B cell (primary cell): ENCODE results near the gene KIF7. TPM values are rescaled to one million over a fixed set of nuclear protein-coding genes. Genes with fewer than 3 reads are reported as not detected.

Experiments used
- ATAC-seq: fragments of 200-7000 bp; cut with Tn5 transposase; one replicate; pipeline ENCODE4 v1.10.0; 2021; ENCODE audit warnings: low read depth, mild to moderate bottlenecking, moderate number of reproducible peaks, moderate library complexity
- CTCF ChIA-PET: fragments of 350-600 bp; sonication (Branson Sonifier 250); formaldehyde crosslinking; loops from one replicate; lab custom pipeline; 2021; ENCODE audit warnings: antibody characterized with exemption, inconsistent platforms; lab: Charles Lee
- POLR2A ChIA-PET: fragments of 350-600 bp; sonication (Branson Sonifier 250); formaldehyde crosslinking; loops from one replicate; lab custom pipeline; 2021; ENCODE audit warnings: antibody characterized with exemption; lab: Charles Lee
- DNase-seq: peaks from one replicate; pipeline ENCODE4 v3.0.0; 2013
- H2AFZ ChIP-seq: 2 replicates; pipeline ENCODE4 v1.6.1; 2012; ENCODE audit warnings: mild to moderate bottlenecking, low read depth, low read length; ENCODE audit not compliant: insufficient read depth, poor library complexity, severe bottlenecking
- H3K27ac ChIP-seq, 2 donors: 1 replicate in 1 of 2; 2 replicates in 1 of 2; pipeline ENCODE4 v1.5.1; 2012 to 2013; ENCODE audit warnings: low read length in 2 of 2, mild to moderate bottlenecking in 2 of 2, moderate library complexity in 1 of 2
- H3K27me3 ChIP-seq, 4 experiments: fragments of 200-600 bp in 1 of 4; sonication (generic) in 1 of 4; replicated peaks in 1 of 4; 1 replicate in 2 of 4; 2 replicates in 2 of 4; pipeline versions ENCODE4 v1.6.1 to v1.7.0; 2013 to 2016; ENCODE audit warnings: low read length in 3 of 4, mild to moderate bottlenecking in 2 of 4, mixed read lengths in 1 of 4, moderate library complexity in 1 of 4; ENCODE audit not compliant: insufficient read depth in 4 of 4, control insufficient read depth in 3 of 4; ENCODE audit errors: control extremely low read depth in 1 of 4
- H3K36me3 ChIP-seq, 2 experiments: replicated peaks in 1 of 2; 1 replicate in 1 of 2; 2 replicates in 1 of 2; pipeline versions ENCODE4 v1.6.1 to v1.7.1; 2013; ENCODE audit warnings: low read length in 1 of 2; ENCODE audit not compliant: insufficient read depth in 2 of 2, control insufficient read depth in 1 of 2; ENCODE audit errors: control extremely low read depth in 1 of 2, extremely low read depth in 1 of 2
- H3K4me1 ChIP-seq, 2 donors: fragments of 200-600 bp in 1 of 2; sonication (generic) in 1 of 2; 1 replicate in 1 of 2; 2 replicates in 1 of 2; pipeline versions ENCODE4 v1.5.1 to v1.6.1; 2013 to 2017; ENCODE audit warnings: low read length in 2 of 2; ENCODE audit not compliant: control insufficient read depth in 2 of 2, insufficient read depth in 2 of 2
- H3K4me2 ChIP-seq: replicated peaks from 2 replicates; pipeline ENCODE3; 2012; ENCODE audit warnings: mild to moderate bottlenecking, low read depth, low read length; ENCODE audit not compliant: poor library complexity, severe bottlenecking
- H3K4me3 ChIP-seq, 5 experiments: fragments of 200-600 bp in 1 of 5; sonication (generic) in 1 of 5; 1 replicate in 3 of 5; 2 replicates in 2 of 5; pipeline versions ENCODE4 v1.5.1 to v1.7.0; 2011 to 2016; ENCODE audit warnings: low read length in 4 of 5, mild to moderate bottlenecking in 4 of 5, low read depth in 2 of 5, control low read depth in 1 of 5, moderate library complexity in 1 of 5; ENCODE audit not compliant: insufficient read depth in 1 of 5; ENCODE audit errors: control extremely low read depth in 1 of 5, extremely low read depth in 1 of 5
- H3K79me2 ChIP-seq: fragments of 200-600 bp; sonication (generic); one replicate; pipeline ENCODE4 v1.6.0; 2016; ENCODE audit warnings: low read length; ENCODE audit not compliant: control insufficient read depth, insufficient read depth
- H3K9ac ChIP-seq: fragments of 200-600 bp; sonication (generic); 2 replicates; pipeline ENCODE4 v1.6.1; 2017; ENCODE audit warnings: mild to moderate bottlenecking, low read length, moderate library complexity
- H3K9me3 ChIP-seq, 3 donors: one replicate each; pipeline versions ENCODE4 v1.6.1 to v1.7.1; 2013; ENCODE audit warnings: low read length in 2 of 3; ENCODE audit not compliant: control insufficient read depth in 2 of 3, insufficient read depth in 1 of 3; ENCODE audit errors: control extremely low read depth in 1 of 3
- H4K20me1 ChIP-seq: 2 replicates; pipeline ENCODE4 v1.6.0; 2012; ENCODE audit warnings: mild to moderate bottlenecking, low read length; ENCODE audit not compliant: insufficient read depth, control insufficient read depth, poor library complexity, severe bottlenecking
- H3K27ac Mint-ChIP-seq: one replicate; pipeline ENCODE4 v1.8.0; 2021; ENCODE audit warnings: mixed read lengths
- H3K27me3 Mint-ChIP-seq: one replicate; pipeline ENCODE4 v1.8.0; 2021; ENCODE audit warnings: mixed read lengths
- H3K4me1 Mint-ChIP-seq: one replicate; pipeline ENCODE4 v1.8.0; 2021; ENCODE audit warnings: mixed read lengths
- H3K4me3 Mint-ChIP-seq: one replicate; pipeline ENCODE4 v1.8.0; 2021; ENCODE audit warnings: mixed read lengths
- H3K9me3 Mint-ChIP-seq: one replicate; pipeline ENCODE4 v1.8.0; 2022; ENCODE audit warnings: mixed read lengths; ENCODE audit not compliant: insufficient read depth
- EZH2 ChIP-seq: IDR thresholded peaks from 2 replicates; pipeline ENCODE4 v1.6.1; 2012; ENCODE audit warnings: borderline replicate concordance, low read depth, mild to moderate bottlenecking, moderate library complexity, low read length; ENCODE audit not compliant: insufficient read depth, poor library complexity, severe bottlenecking
- WGBS: methylation state at CpG from one replicate; pipeline ENCODE4 v1.1.5; 2013; ENCODE audit warnings: missing lambda C conversion rate; ENCODE audit not compliant: insufficient coverage; 5-methylcytosine and 5-hydroxymethylcytosine counted together
- intact Hi-C: fragments of 100-400 bp; cut with micrococcal nuclease; formaldehyde crosslinking; loops from one replicate; pipeline ENCODE4 v1.10.0; 2022
- polyA plus RNA-seq: library from polyadenylated mRNA; depleted of rRNA; stranded (reverse); fragments of >200 nt; gene quantifications from 2 replicates; pipeline ENCODE4 v1.2.3, GENCODE V29; 2012
- total RNA-seq, 2 donors: library from RNA; stranded (reverse); fragments of 120-200 nt in 1 of 2; gene quantifications; 1 replicate in 1 of 2; 2 replicates in 1 of 2; pipeline versions ENCODE4 v1.2.3 to v1.2.4, GENCODE V29; 2013 to 2022
- TF ChIP-seq, protein P1 (sequence below): fragments of 200-600 bp; IDR thresholded peaks from one replicate; pipeline ENCODE4 v1.8.0; 2022; ENCODE audit warnings: antibody characterized with exemption, mild to moderate bottlenecking

The KIF7 gene
- total and polyA plus RNA-seq, 2 donors (not counting 1 experiment from before 2014, with no cell fraction given) = not detected

DNA sequence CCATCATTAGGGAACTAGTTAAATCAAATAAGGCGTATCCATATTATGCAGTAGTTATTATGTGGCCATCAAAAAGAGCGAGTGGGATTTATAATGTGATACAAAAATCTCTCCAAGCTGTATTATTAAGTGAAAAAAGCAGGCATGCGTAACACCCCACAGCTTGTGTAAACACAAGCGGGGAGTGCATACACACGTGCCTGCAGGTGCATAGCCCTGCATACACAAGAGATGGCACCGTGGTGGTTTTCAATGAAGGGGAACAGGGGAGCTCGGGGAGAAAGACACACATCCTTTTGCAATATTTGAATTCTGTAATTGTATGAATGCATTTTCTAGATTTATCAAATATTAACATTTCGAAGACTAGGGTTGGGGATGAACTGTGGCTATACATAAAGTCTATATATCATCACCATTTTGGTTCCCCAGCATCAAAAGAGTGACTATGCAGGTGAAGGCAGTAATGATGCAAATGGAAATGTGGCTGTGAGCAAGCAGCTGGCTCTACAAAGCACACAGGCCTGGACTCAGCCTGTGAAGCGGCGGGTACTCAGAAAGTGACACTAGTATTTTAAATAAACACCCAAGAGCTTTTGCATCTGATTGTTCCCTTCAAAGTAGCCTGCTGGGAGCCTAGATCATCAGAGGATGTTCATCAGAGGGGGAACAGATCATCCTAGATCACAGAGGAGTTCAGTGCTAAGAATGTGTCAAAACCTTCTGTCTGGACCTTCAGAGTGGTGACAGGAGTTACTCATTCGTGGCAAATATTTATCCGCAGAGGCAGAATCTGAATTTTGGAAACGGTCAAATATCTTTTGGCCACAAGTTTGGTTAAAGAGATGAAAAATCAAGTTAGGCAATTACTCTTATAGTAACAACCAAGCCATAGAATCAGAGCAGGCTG, 9.4 kb upstream of the KIF7 start:
- peaks cover 7% of the 10 kb centered on the region for H3K4me1 Mint-ChIP-seq
- Histone ChIP-seq H3K9me3 (no peaks in the 10 kb centered on the region), H3K27me3 (peaks cover 0 to 24% (median 6%) of the 10 kb centered on the region in 4 experiments), H3K27ac (no peak overlapping the region), H3K4me2 (no peak overlapping the region), H3K4me3 (no peak overlapping the region), H3K79me2 (no peaks in the 10 kb centered on the region), H3K4me1 (peaks cover 0 to 7% of the 10 kb centered on the region in 2 donors), H3K36me3 (no peaks in the 10 kb centered on the region), H2AFZ (no peak overlapping the region), H4K20me1 (no peaks in the 10 kb centered on the region), H3K9ac (no peak overlapping the region)
- no peaks in the 10 kb centered on the region for H3K9me3 Mint-ChIP-seq
- intact Hi-C loops = no loop called here
- 84% methylated on average over 2 of the region's 13 CpGs for WGBS
- TF ChIP-seq, protein P1, sequence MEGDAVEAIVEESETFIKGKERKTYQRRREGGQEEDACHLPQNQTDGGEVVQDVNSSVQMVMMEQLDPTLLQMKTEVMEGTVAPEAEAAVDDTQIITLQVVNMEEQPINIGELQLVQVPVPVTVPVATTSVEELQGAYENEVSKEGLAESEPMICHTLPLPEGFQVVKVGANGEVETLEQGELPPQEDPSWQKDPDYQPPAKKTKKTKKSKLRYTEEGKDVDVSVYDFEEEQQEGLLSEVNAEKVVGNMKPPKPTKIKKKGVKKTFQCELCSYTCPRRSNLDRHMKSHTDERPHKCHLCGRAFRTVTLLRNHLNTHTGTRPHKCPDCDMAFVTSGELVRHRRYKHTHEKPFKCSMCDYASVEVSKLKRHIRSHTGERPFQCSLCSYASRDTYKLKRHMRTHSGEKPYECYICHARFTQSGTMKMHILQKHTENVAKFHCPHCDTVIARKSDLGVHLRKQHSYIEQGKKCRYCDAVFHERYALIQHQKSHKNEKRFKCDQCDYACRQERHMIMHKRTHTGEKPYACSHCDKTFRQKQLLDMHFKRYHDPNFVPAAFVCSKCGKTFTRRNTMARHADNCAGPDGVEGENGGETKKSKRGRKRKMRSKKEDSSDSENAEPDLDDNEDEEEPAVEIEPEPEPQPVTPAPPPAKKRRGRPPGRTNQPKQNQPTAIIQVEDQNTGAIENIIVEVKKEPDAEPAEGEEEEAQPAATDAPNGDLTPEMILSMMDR = no peak
- TF ChIP-seq EZH2 = no peak
- H3K27ac Mint-ChIP-seq = no peak overlapping the region
- DNase-seq (no peak), ATAC-seq (no peak)
- H3K4me3 Mint-ChIP-seq = peak overlapping the region; percentile 46
- H3K27me3 Mint-ChIP-seq = peaks cover 39% of the 10 kb centered on the region
- POLR2A ChIA-PET = no interaction called here
- CTCF ChIA-PET = no interaction called here
